Kasumi-1 (cell line): ENCODE data around the gene FAM53B.

Experiments used
- DNase-seq, 2 experiments: peaks; one replicate each; lab custom pipeline; 2025; lab: John Stamatoyannopoulos, UW

Gene FAM53B

GRCh38 chr10:124696446-124697392 is 47.5 kb downstream of the FAM53B start:
- no peak for DNase-seq

- DNase-seq: no peak
Measured at GRCh38 chr10:124695259-124695658, 48.9 kb downstream of the FAM53B start.

GRCh38 chr10:124694481-124695220 is 49.5 kb downstream of the FAM53B start:
- DNase-seq: no peak

DNA sequence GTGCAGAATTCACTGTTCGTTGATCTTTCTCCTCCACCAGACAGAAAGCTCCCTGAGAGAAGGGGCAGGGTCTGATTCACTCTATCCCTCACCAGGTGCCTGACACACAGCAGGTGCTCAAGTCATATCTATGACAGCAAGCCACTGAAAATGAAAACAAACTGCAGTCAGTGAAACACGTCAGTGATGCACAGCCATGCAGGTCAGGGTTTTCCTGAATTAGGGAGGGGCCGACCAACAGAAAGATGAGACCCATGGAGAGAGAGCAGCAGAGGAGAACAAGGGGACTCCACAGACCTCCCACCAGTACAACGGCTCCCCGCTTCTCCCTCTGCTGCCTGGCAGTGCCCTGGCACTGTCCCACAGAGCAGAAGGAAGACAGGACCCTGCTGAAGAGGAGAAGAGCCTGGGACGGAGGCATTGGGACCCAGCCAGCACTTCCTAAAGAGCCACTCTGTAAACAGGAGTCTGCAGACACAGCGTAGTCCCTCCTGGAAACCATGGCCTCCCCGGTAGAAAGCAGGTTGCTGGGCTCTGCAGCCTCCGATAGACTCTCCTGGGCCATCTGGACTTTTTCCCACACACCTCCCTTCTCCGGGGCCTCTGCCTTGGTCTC is 50.3 kb downstream of the FAM53B start:
- DNase-seq: no peak

- no peak for DNase-seq
Measured at GRCh38 chr10:124693396-124693795, 50.8 kb downstream of the FAM53B start.

- no peak for DNase-seq
Measured at GRCh38 chr10:124692100-124692446, 52.1 kb downstream of the FAM53B start.

DNA sequence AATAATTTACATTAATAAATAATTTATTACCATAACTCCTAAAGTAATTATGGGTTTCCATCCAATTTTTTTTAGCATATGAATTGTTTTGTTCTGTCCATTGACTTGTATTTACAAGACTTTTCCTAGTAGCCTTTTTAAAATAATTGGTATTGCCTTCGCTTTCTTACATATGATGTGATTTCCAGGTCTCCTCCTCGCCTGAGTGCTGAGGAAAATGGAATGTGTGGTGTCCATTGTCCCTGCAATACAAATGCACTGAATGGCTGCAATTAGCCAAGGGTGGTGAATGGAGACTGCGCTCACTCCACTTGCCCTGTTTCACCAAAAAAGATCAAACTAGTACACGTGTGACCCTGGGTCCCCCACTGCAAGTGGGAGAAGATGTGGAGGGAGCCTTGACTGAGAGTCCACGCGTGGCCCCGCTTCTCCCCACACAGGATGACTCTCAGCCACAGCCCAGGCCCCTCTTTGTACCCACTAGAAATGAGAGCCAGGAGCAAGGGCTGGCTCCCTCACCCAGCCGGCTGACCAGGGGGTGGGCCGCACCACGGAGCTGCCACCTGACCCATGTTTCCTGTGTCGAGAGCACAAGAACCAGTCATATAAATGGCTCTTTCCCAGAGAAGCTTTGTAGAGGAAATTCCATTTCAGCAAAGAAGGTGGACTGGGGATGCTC is 52.6 kb downstream of the FAM53B start:
- no peak for DNase-seq

GRCh38 chr10:124691002-124691401 is 53.2 kb downstream of the FAM53B start:
- DNase-seq: no peak

- DNase-seq: no peak
Measured at GRCh38 chr10:124689911-124690498, 54.2 kb downstream of the FAM53B start.

DNA sequence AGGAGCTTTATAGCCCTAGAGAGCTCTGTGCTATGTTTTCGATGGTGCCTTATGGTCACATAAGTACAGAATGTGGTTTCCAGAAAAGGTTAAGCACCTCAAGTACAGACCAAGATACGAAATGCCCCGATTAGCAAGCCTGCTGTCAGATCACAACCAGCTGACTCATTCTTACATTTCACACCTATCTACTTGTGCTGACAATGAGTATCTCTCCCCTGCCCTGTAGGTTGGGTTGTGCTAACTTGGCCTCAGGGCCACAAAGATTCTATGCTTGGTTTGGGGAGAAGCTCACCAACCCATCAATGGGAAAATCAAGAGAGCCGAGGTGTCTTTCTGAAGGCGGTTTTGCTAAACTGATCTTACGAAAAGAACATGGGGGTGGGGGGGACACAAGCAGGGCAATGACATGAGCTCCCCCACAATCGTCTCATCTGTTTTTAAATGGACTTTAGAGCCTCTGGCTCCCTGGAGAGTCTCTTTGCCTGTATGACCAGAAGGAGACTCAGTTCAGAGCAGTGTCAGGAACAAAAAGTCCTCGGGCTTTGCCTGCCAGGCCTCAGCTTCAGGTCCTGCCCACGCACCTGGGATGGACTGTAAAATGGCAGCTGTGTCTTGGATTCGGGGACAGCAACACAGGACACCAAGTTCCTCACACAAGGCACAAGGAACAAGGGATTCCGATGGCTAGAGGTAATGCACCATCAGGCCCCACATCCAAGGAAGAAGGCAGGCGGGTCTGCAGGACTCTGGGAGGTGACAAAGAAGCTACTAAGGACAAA is 55.1 kb downstream of the FAM53B start:
- DNase-seq: no peak

DNA sequence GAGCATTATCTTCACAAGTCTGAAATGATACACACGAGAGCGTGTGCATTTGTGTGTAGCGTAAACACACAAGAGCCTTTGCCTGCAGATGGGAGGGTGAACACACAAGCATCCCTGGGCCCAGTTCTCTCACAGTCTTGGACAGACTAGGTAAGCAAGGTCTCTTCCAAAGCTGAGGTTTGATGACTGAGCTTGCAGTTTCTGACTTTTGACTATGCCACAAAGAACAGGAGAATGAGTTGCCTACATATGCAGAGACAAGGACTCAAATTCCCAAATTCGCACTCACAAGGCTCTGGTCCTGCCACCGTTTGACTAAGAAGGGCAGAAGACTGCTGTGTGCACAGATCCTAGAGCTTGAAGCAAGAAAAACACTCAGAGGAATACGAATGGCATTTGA is 55.8 kb downstream of the FAM53B start:
- DNase-seq: no peak

DNA sequence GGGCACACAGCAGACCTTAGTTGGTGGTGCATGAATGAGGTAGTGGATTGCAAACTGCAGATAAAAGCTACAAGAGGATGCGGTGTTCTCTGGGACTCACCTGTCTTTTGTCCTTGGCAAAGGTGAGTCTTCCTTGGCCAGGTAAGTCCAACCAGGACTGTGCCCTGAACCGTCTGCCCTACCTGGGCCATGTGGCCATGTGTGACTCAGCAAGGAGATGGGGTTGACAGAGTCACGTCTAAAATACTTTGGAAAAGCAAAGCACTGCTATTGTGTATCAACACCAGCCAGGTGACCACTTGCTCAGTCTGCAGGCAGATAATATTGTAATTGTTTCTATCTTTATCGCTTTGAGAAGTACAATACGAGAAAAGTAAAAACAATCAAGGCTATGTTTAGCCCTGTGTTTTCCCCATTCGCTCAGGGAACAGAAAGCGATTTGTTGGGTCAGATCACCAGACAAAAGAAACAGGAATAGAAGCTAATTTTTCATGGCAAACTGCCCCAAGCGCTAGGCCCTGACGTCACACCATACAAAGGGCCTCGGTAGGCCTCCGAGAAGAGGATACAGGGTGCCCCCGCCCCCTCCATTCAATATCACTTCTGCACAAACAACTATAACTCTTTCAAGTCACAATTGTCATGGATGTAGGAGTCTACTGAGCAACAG is 57.3 kb downstream of the FAM53B start:
- no peak for DNase-seq

- peak; percentile 86 to 87 for DNase-seq
Measured at GRCh38 chr10:124685261-124685660, 58.9 kb downstream of the FAM53B start.

- DNase-seq: peak in 1 of 2 experiments; percentile 12
Measured at GRCh38 chr10:124683814-124684213, 60.4 kb downstream of the FAM53B start.

DNA sequence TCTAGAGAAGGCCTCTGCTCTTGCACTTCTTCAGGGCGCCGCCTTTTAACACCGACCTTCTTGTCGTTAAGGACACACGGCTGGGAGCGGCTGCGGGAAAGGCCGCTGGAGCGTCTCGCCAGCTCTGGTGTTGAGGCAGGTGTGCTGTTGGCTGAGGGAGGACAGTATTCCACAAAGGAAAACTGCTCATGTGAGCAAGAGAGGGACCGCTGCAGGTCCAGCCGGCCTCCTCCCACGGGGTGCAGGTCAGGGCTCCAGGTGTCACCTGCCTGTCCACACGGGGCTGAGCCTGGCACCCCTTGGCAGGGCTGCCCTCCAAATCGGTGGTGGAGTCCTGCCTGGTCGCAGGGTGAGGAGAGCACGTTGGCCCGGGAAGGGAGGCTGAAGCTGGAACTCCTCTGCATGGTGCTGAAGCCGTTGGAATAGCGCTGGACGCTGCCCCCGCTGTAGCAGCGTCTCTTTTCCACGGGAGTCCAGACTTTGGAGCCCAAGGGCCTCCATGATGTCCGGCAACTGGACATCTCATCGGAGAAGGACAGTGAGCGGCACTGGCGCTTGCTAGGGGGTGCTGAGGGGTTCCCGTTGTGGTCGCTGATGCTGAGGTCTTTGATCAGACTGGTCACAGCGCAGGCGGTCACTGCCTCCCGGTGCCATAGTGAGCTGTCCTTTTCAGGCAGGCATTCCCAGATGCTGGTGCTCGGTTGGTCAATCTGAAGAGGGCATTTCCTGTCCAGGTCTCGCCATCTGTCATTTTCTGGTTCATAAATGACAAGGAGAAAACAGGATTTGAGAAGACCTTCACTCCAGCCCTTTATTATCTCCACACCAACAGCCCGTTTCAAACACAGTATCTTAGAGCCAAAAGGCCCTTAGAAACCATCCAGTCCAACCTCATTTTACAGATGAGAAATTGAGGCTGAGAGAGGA is 62.3 kb downstream of the FAM53B start:
- no peak for DNase-seq

- DNase-seq: no peak
Measured at GRCh38 chr10:124681091-124681490, 63.1 kb downstream of the FAM53B start.

DNA sequence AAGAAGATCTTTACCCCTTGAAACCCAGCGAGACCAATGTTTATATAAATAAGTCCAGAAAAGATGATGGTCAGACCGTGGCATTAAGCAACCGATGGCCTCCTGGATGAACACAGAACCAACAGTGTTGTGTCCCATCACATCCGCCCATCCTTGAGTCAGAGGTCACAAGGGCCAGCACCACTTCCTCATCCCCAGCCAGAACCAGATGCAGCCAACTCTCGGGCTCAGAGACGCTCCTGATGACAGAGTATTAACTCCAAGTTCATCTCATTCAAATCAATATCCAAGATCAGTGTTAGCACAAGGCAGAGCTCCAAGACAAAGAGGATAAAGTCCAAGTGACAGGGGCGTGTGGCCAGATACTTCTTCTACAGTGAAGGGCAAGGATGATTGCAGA is 63.5 kb downstream of the FAM53B start:
- no peak for DNase-seq

GRCh38 chr10:124679401-124679800 is 64.8 kb downstream of the FAM53B start:
- DNase-seq: no peak

DNA sequence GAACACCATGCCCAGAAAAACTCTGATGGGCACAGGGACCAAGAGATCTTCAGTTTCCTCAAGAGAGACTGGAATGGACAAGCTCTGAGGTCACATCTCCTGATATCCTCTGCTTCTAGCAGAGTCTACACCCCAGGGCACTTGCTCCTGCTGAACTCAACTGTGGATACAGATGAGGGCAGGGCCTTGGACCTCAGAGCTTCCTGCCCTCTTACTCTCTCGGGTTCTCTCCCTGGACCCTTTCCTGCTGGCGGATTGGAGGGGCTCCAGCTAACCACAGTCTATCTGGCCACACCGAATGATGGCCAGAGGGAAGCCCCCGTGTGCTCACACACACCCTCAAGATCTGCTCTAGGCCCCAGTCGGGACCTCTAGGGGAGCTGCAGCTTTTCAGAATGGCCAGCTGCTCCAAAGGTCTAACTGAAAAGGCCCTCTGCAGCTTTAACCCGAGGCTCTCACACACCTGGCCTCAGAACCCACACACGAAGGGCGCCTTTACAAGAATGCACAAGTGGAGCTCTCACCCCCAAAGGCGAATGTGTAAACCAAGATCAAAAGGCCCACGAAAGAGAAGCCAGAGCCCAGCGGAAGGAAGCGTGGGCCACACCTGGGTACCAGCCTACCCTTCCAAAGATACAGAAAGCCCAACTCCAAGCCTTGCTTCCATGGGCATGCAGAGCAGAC is 65.5 kb downstream of the FAM53B start:
- no peak for DNase-seq
